Kidney capillary endothelial cell (primary cell): Measurements from ENCODE around the gene SAP30L.

Experiments used
- DNase-seq: peaks from one replicate; pipeline ENCODE4 v3.0.0-alpha.2; 2018; ENCODE audit warnings: low spot score

Gene SAP30L

DNA sequence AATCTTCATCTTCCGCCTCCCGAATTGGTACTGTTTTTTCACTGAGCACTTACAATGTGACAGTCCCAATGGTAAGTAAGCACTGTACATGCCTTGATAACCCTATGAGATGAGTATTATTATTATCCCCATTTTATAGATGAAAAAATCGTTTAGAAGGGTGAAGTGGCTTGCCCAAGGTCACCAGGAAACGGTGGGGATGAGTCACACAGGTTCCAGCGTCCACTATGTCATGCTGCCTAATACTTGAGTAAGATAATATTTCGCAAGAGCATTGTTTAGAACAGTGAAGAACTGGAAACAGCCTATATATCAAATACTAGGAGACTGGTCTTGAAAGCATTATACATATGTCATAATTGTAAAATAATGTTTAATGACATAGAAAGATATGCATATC is 19.4 kb downstream of the SAP30L start:
- no peak for DNase-seq

GRCh38 chr5:154466147-154466546 is 20.4 kb downstream of the SAP30L start:
- DNase-seq: no peak

- no peak for DNase-seq
Observed at GRCh38 chr5:154466671-154467070, 20.9 kb downstream of the SAP30L start.

DNA sequence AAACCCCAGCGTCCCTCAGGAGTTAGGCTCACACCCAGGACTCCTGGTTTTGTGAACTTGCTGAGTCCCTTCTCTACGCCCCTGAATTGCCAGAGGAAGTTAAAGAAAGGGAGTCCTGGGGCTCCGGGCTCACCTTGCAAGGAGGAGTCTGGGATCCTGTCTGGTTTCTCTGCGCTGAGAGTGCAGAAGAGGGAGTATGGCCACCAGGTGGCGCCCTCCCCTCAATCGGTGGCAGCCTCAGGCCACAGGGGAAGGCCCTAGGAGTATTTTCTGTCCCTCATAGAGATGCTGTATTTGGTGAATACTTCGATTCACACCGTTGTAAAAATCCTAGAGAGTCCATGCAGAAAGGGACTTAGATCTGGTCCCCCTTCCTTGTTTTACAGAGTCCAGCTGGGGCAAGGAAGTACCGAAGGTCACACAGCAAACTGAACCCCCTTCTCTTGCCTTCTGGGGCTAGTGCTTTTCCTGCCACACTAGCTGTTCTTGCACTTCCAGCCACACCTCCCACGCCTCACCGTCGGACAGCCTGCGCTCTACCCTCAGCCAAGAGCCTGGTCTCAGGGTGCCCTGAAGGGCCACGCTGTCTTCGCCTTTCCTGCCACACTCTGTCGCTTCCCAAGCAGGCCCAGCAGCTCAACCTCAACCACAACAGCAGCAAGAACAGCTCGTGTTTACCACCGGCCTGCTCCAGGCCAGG is 22.0 kb downstream of the SAP30L start:
- peak; percentile 65 for DNase-seq

DNA sequence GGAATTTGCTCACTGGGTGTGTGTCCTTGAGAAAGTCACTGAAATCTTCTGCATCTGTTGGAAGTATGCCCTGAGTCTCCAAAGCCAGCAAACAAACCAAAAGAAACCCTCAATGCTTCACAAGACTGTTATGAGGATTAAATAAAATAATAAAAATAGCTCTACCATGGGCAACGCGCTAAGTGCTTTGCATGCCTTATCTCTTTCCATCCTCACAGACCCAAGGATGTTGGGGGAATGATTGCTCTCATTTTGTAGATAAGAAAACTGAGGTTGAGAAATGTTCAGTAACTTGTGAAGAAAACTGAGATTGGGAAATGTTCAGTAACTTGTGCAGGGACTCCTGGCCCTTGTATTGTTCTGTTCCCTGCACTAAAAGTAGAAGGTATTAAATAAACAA is 24.3 kb downstream of the SAP30L start:
- no peak for DNase-seq

DNA sequence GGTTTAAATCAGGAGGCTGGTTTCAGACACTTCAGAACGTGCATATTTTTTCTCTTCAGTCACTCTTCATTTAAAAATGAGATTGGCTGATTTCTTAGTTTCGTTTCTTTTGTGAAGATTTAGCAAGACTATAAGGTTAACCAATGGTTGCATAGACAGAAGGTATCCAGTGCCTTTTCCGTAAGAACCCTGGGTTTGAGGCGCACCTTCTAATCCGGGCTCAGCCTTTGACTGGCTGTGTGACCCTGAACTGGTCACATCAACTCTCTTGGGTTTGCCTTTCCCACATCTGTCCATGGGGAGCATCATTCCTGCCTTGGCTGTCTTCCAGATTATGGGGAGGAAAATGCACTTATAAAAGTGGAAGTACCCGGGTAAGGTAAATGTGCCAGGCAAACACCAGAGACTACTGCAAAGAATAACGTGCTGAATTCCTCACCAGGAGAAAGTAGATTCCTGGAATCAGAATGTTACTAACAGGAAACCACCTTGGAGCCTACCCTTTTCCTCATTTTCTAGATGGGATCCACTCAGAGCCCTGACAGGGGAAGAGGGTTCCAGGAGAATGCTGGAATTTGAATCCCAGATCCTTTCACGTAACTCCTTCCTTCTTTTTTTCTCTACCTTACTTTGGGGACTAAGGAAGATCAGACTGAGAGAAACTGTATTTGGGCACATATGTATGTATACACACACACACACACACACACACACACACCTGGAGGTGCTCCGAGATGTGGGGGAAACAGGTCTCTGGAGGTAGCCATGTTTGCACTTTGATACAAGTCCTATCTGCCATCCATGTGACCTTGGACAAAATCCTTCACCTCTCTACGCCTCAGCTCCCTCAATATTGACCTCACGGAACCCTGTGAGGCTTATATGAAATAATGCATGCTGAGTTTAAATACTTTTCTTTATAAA is 25.4 kb downstream of the SAP30L start:
- no peak for DNase-seq

DNA sequence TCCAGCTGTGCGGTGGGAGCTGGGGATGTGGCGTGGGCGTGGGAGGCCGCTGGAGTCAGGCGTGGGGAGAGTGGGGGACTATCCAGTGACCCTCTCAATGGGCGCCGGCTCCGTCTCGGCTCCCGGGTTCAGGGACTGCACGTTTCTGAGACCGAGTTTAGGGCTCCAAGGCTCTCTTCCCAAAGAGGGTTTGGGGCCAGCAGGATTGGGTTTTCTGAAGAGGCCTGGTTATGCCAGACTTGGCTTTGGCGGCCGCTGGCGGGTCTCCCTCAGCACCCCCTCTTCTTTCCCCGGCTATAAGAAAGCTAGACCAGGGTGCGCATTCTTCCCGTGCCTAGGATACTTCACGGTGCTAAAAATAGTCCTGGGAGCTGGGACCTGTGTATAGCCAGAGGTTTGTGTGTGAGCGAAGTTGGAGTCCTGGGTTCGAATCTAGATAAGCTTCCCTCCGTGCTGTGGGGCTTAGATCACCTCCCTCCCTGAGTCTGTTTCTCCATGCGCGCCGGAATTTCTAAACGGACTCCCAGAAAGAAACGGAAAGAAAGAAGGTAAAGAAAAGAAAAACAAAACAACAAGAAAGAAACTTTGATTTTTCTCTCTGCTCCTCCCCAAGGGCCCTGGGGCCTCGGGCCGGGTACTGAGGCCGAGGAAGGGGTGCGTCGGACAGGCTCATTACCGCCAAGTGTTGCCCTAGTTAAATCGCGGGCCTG is 27.2 kb downstream of the SAP30L start:
- no peak for DNase-seq

DNA sequence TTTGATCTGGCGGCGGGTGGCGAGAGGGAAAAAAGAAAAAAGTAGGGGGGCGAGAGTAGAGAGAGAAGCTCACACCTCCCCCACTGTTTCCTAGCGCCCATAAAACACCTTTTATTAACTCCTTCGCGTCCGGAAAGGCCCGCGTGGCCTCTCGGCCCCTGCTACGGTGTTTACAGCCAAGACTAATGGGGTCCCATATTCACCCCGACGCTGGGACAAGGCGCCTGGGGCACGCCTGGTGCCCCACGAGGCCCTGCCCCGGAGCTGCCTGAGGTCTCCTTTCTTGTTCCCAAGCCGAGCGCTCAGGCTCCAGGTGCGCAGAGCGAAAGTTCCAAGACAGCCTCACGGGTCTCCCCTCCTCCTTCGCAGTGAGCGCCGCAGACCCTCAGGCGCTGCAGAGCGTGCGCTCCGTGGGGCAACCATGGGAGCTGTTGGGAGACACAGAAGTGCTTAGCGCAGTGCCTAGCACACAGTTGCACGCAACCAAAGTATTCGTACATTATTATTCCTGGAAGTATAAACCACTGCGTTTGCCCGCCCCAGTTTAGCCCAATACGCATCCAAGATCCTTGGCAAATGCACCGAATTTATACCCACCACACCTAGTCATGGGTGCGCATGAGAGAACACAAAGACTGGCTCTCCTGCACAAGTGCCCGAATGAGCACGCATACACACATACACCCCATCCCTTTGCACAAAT is 27.9 kb downstream of the SAP30L start:
- DNase-seq: no peak

DNA sequence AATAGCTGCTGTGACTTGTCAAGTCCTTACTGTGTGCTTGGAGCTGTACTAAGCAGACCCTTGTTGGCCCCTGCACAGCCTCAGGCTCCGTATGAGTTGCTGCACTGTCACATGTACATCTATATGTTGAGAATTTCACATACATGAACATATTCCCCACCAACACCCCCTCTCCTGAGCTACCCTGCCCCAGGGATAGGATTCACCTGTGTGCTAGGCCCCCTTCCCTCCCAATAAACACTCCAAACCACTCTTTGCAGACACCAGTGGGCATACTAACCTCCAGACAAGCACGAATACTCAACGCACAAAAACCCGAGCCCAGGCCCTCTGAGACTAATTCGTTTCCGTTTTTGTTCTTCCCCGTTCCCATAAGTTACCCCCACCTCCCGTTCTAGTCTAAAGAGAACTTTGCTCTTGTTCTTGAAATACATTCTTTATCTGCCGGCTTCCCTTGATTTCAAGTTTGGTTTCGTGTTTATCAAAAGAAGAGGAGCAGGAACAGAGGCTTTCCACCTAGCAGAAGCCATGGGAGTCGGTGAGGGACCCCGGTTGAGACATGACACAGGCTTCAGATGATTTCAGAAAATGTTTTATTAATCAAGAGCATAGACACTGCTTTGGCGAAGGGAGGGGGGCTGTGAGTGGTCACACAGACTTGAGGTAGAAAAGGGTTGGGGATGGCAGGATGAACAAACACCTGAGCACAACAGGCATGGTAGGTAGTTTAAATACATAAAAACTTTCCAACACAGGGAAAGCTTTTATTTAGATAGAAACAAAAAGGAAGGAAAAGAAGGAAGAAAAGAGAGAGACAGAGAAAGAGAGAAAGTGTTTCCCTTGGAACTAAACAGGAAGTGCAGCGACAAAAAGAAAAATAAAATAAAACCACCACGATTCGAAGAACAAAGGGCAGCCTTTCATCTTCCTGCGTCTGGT is 28.9 kb downstream of the SAP30L start:
- no peak for DNase-seq

- no peak for DNase-seq
Observed at GRCh38 chr5:154475591-154476353, 30.0 kb downstream of the SAP30L start.

DNA sequence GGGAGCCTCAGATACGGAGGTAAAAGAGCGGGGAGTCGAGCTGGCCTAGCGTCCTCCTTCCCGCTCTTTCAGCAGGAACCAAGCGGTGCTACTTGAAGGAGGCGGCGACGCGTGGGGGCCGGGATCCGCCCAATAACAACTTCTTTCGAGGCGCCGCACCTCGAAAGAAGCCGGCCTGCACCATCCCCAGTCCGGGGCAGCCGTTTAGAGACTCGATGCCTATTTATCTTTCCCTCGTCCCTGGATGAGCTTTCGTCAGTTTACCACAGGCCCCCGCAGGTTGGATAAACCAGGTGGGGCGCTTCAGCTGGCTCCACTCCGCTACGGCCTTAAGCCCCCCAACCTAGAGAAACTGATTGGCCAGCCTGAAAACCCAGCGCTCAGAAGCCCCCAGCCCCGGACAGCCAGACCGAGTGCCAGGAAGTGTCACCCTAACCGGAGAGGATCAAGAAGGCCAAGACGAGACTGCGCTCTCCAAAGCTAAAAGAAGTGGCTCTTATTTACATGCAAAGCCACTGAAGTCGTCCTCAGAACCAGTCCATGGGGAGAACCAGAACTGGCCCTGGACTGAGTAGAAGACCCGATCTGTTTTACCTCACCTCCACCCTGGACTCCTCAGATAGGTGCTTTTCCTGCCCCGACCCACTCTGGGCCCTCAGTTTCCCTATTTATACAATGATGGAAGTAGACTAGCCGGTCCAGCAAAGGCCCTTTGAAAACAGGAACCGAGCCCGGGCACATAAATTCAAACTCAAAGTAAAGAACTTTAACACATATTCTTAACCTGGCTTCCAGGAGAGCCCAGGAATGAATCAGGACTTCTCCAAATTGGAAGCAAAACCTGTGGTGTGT is 30.8 kb downstream of the SAP30L start:
- DNase-seq: no peak

- no peak for DNase-seq
Observed at GRCh38 chr5:154477382-154478223, 31.8 kb downstream of the SAP30L start.

GRCh38 chr5:154478224-154478565 is 32.4 kb downstream of the SAP30L start, which contains the start of gene HAND1:
Gene HAND1, minus strand, starts transcription at chr5:154478227. Its CDS starts 219 bp downstream, at chr5:154478008.
- DNase-seq: no peak

DNA sequence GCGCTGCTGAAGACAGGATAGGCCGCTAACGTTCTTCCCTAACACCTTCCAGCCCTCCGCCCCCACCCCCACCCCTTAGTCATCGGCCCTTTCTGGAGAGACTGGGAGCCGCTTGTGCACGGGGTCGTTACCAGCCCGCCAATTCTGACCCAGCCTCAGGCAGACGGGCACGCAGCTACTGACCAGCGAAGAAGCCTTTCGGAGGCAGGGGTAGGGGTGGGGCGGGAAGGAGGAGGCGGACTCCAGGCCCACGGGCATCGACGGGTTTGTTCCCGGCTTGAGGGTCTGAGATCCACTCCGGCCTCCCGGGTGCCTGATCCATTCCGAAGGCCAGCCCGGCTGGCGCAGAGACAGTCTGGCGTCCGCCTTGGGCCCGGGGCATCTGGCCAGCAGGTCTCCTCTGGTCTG is 33.0 kb downstream of the SAP30L start:
- DNase-seq: no peak

DNA sequence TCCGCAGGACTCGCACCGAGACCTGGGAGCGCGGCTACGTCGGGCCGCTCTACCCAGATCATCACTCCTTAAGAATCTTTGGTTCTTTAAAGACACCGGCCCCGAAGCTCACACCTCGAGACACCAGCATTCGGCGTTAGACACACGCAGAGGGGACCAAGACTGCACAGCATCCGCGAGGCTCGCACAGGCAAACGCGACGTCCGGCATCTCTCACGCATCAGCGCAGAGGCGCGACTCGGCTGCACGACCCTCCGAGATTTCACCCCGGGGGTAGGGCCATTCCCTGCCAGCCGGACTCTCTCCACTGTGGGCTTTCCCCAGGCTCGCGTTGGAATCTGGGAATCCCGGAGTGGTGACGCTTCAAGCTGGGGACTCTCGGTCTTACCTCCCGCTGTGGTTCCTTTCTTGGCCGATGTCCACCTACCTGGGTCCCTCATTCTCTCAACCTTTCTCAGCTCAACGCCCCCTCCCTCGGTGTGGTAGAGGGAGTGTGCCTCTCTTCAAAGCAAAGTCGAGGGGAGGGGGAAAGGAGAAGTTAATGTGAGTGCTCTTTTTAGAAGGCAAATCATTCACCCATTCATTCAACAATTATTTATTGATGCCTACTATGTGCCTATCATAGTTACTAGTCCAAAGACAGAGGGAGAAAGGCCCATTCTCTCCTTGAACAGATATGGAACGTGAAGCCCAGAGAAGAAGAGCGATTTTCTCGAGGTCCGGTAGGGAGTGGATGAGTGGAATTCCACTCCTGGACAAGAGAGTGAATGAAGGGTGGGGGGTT is 33.6 kb downstream of the SAP30L start:
- DNase-seq: no peak

GRCh38 chr5:154479944-154480750 is 34.4 kb downstream of the SAP30L start:
- no peak for DNase-seq

GRCh38 chr5:154480847-154481246 is 35.0 kb downstream of the SAP30L start:
- DNase-seq: no peak
